ENCODE data around the gene GLB1L3.
A peak's percentile ranks its signal among the peaks of the same experiment; 100 is the strongest.

GLB1L3 gene

GRCh38 chr11:134345237-134345550 is 69.0 kb downstream of the GLB1L3 start:
- no peak for FAIRE-seq

GRCh38 chr11:134346101-134346975 is 70.2 kb downstream of the GLB1L3 start:
- FAIRE-seq = no peak

GRCh38 chr11:134346976-134347350 is 70.8 kb downstream of the GLB1L3 start:
- no peak for FAIRE-seq

GRCh38 chr11:134347441-134347840 is 71.3 kb downstream of the GLB1L3 start:
- no peak for FAIRE-seq

- no peak for FAIRE-seq
These were observed 73.1 kb downstream of the GLB1L3 start for GRCh38 chr11:134349109-134349801.

GRCh38 chr11:134349802-134350355 is 73.7 kb downstream of the GLB1L3 start:
- no peak for FAIRE-seq

GRCh38 chr11:134350381-134350780 is 74.2 kb downstream of the GLB1L3 start:
- no peak for FAIRE-seq

- peak; percentile 29 for FAIRE-seq
These were observed 75.9 kb downstream of the GLB1L3 start for GRCh38 chr11:134352111-134352510.

GRCh38 chr11:134355136-134355535 is 79.0 kb downstream of the GLB1L3 start:
- FAIRE-seq = no peak

GRCh38 chr11:134355656-134356055 is 79.5 kb downstream of the GLB1L3 start:
- FAIRE-seq = no peak

- FAIRE-seq = no peak
These were observed 80.7 kb downstream of the GLB1L3 start for GRCh38 chr11:134356656-134357544.

- no peak for FAIRE-seq
These were observed 81.3 kb downstream of the GLB1L3 start for GRCh38 chr11:134357545-134357839.

GRCh38 chr11:134358165-134358855 is 82.1 kb downstream of the GLB1L3 start:
- no peak for FAIRE-seq

GRCh38 chr11:134358856-134359490 is 82.8 kb downstream of the GLB1L3 start:
- no peak for FAIRE-seq

- no peak for FAIRE-seq
These were observed 83.5 kb downstream of the GLB1L3 start for GRCh38 chr11:134359646-134360045.

- no peak for FAIRE-seq
These were observed 84.1 kb downstream of the GLB1L3 start for GRCh38 chr11:134360050-134360835.

GRCh38 chr11:134361661-134362060 is 85.5 kb downstream of the GLB1L3 start:
- FAIRE-seq = no peak

- FAIRE-seq = no peak
These were observed 86.2 kb downstream of the GLB1L3 start for GRCh38 chr11:134362192-134362901.

GRCh38 chr11:134363161-134363560 is 87.0 kb downstream of the GLB1L3 start:
- no peak for FAIRE-seq

GRCh38 chr11:134363592-134363991 is 87.4 kb downstream of the GLB1L3 start:
- FAIRE-seq = no peak

Data from endometrium (tissue), 2 donors.